Right renal cortex interstitium (tissue), 3 donors: ENCODE measurements around the gene ZNF554. TPM values are rescaled to one million over a fixed set of nuclear protein-coding genes. Genes with fewer than 3 reads are reported as not detected.
A peak's percentile ranks its signal among the peaks of the same experiment; 100 is the strongest.
"Not testable (repeated sequence)": the region's sequence is repeated elsewhere in the genome, so short reads cannot be mapped to it uniquely, and the experiment has no call there.

ENCODE experiments used
- DNase-seq, 3 donors: peaks; one replicate each; pipeline ENCODE4 v3.0.0-alpha.2; 2013; ENCODE audit warnings: low read depth in 3 of 3, low spot score in 2 of 3
- polyA plus RNA-seq, 3 donors: library from polyadenylated mRNA; unstranded; fragments of 120-200 nt; gene quantifications; one replicate each; pipeline ENCODE4 v1.2.1, GENCODE V29; 2013; ENCODE audit not compliant: insufficient read length in 3 of 3

The ZNF554 gene
- polyA plus RNA-seq, 3 donors = 9.4 to 9.7 (median 9.6) TPM

DNA sequence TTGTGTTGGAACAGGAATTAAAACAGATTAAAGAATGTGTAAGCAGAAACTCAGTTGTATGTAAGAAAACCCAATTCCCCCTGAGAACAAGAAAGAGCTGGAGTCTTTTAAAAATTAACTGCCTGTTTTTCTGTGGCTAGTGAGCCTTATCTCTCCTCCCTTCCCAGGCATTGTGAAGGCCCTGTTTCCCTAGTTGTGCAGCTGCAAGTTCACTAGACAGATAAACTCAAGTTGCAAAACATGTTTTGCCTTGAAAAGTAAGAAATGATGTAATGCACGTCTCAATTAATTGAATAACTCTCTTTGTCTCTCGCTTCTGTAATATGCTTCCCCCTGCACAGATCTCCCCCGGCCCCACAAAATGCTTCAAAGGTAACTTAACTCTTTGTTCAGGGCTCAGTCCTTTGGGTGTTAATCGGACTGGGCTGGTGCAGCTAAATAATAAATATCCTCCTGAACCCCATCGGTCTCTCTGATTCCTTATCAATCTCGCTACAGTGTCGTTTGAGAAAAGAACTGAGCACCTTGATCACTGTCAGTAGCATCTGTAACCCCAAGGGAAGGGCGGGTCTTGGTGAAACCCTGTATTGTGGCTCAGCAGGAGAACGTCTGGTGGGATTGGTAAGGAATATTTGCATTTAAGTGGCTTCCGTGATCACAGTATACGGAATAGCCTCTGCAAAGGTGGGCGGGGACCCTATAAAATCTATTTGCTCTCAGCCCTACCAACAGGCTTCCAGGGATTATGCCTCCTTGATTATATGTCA, 45.8 kb downstream of the ZNF554 start:
- peak in 1 of 3 donors; percentile 20 for DNase-seq

DNA sequence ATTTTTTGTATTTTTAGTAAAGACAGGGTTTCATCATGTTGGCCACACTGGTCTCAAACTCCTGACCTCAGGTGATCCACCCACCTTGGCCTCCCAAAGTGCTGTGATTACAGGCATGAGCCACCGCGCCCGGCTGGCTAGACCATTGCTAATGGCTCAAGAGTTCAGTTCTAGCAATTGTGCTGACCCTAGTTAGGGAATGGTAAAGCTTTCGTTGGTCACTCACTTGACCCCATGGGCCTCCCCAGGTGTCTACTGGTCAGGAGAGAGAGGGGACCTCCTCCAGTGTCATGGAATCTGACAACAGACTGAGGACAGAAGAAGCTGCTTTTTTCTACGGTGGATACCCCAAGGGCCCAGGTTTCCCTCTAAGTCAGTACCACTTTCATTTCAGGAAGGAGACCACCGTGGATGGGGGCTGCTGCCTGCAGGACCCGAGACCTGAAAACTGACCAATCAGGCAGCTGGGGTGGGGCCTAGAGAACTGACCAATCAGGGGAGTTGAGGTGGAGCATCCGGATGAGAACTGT, 46.9 kb downstream of the ZNF554 start:
- DNase-seq = no peak

DNA sequence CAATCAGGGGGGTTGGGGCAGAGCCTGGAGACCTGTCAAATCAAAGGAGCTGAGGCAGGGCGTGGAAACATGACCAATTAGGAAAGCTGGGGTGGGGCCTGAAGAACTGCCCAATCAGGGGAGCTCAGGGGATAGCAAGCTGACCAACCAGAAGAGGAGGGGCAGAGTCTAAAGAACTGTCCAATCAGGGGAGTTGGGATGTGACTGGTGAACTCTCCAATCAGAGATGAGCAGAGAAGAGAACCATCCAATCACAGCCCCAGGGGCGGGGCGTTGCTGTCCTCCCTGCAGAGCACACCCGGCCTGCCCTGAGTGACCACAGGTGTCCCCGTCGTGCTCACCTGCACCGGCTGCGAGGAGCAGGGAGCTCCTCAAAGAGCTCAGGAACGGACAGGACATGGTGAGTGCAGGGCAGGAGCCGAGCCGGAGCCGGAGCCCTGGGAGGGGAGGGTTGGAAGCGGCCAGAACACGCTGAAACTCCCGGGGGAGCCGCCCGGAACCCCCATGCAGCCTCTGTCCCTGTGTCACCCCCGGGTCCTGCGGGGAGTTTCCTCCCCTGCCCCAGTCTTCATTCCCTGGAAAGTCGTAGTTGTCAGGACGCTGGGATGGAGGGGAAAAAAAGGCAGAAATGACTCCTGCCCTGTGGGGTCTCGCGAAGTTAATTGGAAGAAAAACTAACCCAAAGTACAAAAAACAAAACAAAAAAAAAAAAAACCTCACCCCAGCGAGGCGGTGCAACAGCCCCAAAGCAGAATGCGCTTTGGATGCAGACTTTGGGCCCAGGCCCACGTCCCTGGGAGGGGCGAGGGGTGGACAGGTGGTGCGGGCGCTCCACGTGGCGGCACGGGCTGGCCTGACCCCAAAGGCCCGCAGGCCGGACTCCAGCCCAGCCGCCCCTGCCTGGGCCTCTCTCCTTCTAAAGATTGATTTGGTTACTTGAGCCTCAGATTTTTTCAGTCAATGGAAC, 47.6 kb downstream of the ZNF554 start, which contains the start of gene ZNF556:
Gene ZNF556, plus strand, starts transcription at position 311 of the 967 bp plus-strand sequence. Its CDS starts 87 bp downstream, at position 398.
- no peak for DNase-seq

DNA sequence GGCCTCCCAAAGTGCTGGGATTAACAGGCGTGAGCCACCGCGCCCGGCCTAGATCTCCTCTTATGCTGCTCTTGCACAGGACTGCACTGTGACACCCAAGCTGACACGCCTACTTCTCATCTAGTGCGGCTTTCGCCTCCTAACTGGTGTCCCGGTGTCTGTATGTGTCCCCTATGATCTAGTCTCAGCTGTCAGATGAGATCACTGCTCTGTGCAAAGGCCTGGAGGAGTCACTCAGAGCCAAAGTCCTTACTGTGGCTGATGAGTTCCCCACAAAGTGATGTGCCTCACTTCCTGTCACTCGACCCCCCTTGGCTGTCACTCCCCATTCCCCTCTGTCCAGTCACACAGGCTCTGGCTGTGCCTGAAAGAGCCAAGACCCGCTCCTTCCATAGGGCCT, 50.0 kb downstream of the ZNF554 start:
- DNase-seq = no peak

DNA sequence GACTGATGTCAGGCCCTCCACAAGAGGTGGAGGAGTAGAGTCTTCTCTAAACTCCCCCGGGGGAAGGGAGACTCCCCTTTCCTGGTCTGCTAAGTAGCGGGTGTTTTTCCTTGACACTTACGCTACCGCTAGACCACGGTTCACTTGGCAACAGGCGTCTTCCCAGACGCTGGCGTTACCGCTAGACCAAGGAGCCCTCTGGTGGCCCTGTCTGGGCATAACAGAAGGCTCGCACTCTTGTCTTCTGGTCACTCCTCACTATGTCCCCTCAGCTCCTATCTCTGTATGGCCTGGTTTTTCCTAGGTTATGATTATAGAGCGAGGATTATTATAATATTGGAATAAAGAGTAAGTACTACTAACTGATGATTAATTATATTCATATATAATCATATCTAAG, 52.5 kb downstream of the ZNF554 start:
- not testable (repeated sequence) for DNase-seq

DNA sequence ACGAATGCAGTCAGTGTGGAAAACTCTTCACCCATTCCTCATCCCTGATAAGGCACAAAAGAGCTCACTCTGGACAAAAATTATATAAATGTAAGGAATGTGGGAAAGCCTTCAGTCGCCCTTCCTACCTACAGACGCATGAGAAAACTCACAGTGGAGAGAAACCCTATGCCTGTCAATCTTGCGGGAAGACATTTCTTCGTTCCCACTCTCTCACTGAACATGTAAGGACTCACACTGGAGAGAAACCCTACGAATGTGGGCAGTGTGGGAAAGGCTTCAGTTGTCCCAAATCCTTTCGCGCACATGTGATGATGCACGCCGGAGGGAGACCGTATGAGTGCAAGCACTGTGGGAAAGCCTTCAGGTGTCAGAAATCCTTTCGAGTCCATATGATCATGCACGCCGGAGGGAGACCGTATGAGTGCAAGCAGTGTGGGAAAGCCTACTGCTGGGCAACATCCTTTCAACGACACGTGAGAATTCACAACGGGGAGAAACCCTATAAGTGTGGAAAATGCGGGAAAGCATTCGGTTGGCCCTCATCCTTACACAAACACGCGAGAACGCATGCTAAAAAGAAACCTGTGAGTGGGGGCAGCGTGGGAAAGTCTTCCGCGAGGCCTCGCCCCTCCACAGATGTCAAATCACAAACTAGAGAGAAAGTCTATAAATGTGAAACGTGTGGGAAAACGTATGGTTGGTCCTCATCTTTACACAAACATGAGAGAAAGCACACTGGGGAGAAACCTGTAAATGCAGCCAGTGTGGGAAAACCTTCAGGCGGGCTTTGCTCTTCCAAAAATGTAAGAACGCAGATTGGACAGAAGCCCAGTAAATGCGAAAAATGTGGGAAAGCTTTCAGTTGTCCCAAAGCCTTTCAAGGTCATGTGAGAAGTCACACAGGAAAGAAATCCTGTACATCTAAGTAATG, 58.0 kb downstream of the ZNF554 start:
- DNase-seq = no peak

DNA sequence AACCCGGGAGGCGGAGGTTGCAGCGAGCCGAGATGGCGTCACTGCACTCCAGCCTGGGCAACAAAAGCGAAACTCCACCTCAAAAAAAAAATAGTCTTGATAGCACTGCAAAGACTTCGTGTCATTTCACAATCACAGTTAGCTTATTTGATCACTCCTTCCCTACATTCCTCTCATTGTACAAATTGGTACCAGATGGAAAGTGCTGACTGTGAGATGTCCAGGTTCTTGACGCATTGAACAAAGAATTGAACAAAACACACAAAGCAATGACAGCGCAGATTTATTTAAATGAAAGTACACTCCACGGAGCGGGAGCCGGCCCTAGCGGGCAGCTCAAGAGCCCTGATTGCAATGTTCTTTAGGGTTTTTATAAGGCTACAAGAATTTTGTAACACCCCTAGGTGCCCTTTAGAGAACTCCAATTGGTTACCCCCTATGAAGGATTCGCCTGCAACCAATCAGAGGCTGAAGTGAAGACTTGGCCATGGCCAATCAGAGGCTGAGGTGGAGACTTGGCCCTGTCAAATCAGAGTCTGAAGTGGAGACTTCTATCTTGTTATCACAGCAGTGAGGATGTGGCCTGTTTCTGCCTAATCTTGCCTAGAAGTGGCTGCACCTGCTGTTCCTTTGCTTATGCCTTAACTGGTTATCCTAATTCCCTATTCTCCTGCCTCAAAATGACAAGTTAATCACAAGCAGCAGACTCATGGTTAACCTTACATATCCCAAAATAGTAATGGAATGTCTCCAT, 64.2 kb downstream of the ZNF554 start:
- DNase-seq = no peak

DNA sequence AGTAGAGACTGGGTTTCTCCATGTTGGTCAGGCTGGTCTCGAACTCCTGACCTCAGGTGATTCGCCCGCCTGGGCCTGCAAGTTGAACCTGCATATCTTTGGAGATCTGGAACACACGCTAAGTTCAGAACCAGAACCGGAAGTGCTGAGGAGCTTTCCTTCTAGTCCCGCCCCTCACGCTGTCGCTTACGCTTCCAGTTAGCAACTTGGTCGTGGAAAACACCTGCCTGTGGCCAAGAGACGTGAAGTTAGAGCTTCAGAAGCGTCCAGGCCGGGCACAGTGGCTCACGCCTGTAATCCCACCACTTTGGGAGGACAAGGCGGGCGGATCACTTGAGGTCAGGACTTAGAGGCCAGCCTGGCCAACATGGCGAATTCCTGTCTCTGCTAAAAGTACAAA, 66.1 kb downstream of the ZNF554 start:
- no peak for DNase-seq

Other genes with a start within 250 kb of the ZNF554 start
- 1 to 10 TPM; 4.9 to 5.2 (median 5.0) TPM for gene GNG7, start 117.2 kb upstream of the ZNF554 start, polyA plus RNA-seq
- gene DIRAS1, start 98.5 kb upstream of the ZNF554 start, polyA plus RNA-seq = 1 to 10 TPM; 2.6 to 3.7 (median 3.4) TPM
- gene SLC39A3, start 79.9 kb upstream of the ZNF554 start, polyA plus RNA-seq = 10 to 100 TPM; 27.5 to 33.6 (median 29.8) TPM
- gene SGTA, start 36.6 kb upstream of the ZNF554 start, polyA plus RNA-seq = 10 to 100 TPM; 44.7 to 46.9 (median 45.4) TPM
- 10 to 100 TPM; 37.8 to 48.9 (median 41.8) TPM for gene THOP1, start 34.4 kb upstream of the ZNF554 start, polyA plus RNA-seq
- gene ZNF555, start 21.6 kb downstream of the ZNF554 start, polyA plus RNA-seq = 10 to 100 TPM; 13.8 to 14.4 (median 14.0) TPM
- gene ZNF556, start 47.5 kb downstream of the ZNF554 start, polyA plus RNA-seq = 1 to 10 TPM in 2 of 3 donors, under 1 TPM in 1; 0.76 to 1.3 (median 1.1) TPM
- gene ZNF57, start 81.1 kb downstream of the ZNF554 start, polyA plus RNA-seq = 10 to 100 TPM in 1 of 3 donors, 1 to 10 TPM in 2; 7.6 to 10.6 (median 8.6) TPM
- gene ZNF77, start 125.1 kb downstream of the ZNF554 start, polyA plus RNA-seq = 1 to 10 TPM; 7.9 to 9.0 (median 8.8) TPM
- gene TLE6, start 157.7 kb downstream of the ZNF554 start, polyA plus RNA-seq = 1 to 10 TPM; 6.5 to 7.6 (median 6.9) TPM
- 10 to 100 TPM; 26.8 to 32.4 (median 27.5) TPM for gene TLE2, start 209.4 kb downstream of the ZNF554 start, polyA plus RNA-seq
- gene TLE5, start 242.6 kb downstream of the ZNF554 start, polyA plus RNA-seq = 100 to 1,000 TPM; 421 to 476 (median 472) TPM